Subcutaneous abdominal adipose tissue (tissue), 5 donors: ENCODE results near the gene FAM78A.

ENCODE experiments used
- H3K27ac ChIP-seq: one replicate; pipeline ENCODE4 v1.7.0; 2013; ENCODE audit warnings: low read depth, mild to moderate bottlenecking, inconsistent platforms, low read length, moderate library complexity
- H3K27me3 ChIP-seq, 5 donors: one replicate each; pipeline ENCODE4 v1.7.0; 2013; ENCODE audit warnings: low read length in 5 of 5, inconsistent platforms in 1 of 5; ENCODE audit not compliant: control insufficient read depth in 5 of 5, insufficient read depth in 4 of 5
- H3K36me3 ChIP-seq, 5 donors: one replicate each; pipeline ENCODE4 v1.7.0; 2013; ENCODE audit warnings: low read length in 5 of 5; ENCODE audit not compliant: control insufficient read depth in 5 of 5, insufficient read depth in 5 of 5
- H3K4me1 ChIP-seq, 5 donors: one replicate each; pipeline ENCODE4 v1.7.0; 2013; ENCODE audit warnings: low read length in 5 of 5, mild to moderate bottlenecking in 3 of 5, moderate library complexity in 1 of 5; ENCODE audit not compliant: control insufficient read depth in 5 of 5, insufficient read depth in 5 of 5
- H3K4me3 ChIP-seq, 5 donors: one replicate each; pipeline ENCODE4 v1.7.0; 2013; ENCODE audit warnings: low read length in 5 of 5, low read depth in 1 of 5
- H3K9ac ChIP-seq, 5 donors: one replicate each; pipeline ENCODE4 v1.7.0; 2013; ENCODE audit warnings: low read length in 5 of 5, mild to moderate bottlenecking in 4 of 5, moderate library complexity in 3 of 5
- H3K9me3 ChIP-seq, 5 donors: one replicate each; pipeline ENCODE4 v1.7.0; 2013; ENCODE audit warnings: low read length in 5 of 5; ENCODE audit not compliant: control insufficient read depth in 5 of 5
- donor health status: healthy.
- donor health status: healthy.
- donor health status: healthy.
- donor health status: healthy.
- donor health status: healthy.

FAM78A gene

DNA sequence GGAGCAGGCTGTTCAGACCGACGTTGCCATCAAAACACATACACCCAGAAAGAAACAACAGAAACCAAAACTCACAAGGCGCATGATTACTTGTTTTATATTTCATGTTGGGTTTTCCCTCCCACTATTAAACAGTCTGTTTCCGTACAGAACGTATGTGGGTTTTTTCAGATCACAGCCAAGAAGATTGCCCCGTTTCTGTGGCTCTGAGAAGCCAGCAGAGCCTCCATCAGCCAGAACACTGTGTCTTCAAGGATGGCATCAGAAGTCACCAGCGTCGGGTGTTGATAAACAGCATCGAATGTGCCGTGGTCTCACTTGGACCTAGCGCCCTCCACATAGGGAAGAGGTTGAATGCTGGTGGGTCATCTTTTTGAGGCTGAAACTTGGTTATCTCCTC is 42.8 kb downstream of the FAM78A start:
- no peaks in the 10 kb centered on the region for H3K9me3 ChIP-seq
- no peak overlapping the region for H3K9ac ChIP-seq
- peaks cover under 1 to 24% (median 14%) of the 10 kb centered on the region in 5 donors for H3K4me1 ChIP-seq
- H3K27me3 ChIP-seq = peaks cover 0 to 1% (median 0%) of the 10 kb centered on the region in 5 donors
- H3K36me3 ChIP-seq = peaks cover 4 to 71% (median 55%) of the 10 kb centered on the region in 5 donors
- H3K4me3 ChIP-seq = no peak overlapping the region
- H3K27ac ChIP-seq = no peak overlapping the region

GRCh38 chr9:131228988-131229387 is 47.3 kb downstream of the FAM78A start:
- Histone ChIP-seq H3K4me3 (peak overlapping the region in 3 of 5 donors; percentile 51 to 72 (median 62)), H3K27me3 (no peaks in the 10 kb centered on the region), H3K9ac (peak overlapping the region in 1 of 5 donors; percentile 45), H3K27ac (no peak overlapping the region), H3K36me3 (peaks cover 4 to 56% (median 46%) of the 10 kb centered on the region in 5 donors), H3K4me1 (peaks cover 3 to 33% (median 16%) of the 10 kb centered on the region in 5 donors), H3K9me3 (no peaks in the 10 kb centered on the region)

GRCh38 chr9:131227959-131228460 is 48.3 kb downstream of the FAM78A start:
- Histone ChIP-seq H3K9me3 (no peaks in the 10 kb centered on the region), H3K27me3 (no peaks in the 10 kb centered on the region), H3K4me3 (peak overlapping the region; percentile 48 to 72 (median 53)), H3K4me1 (peaks cover 3 to 33% (median 16%) of the 10 kb centered on the region in 5 donors), H3K27ac (peak overlapping the region; percentile 16), H3K9ac (peak overlapping the region in 4 of 5 donors; percentile 46 to 67 (median 56)), H3K36me3 (peaks cover 4 to 46% (median 37%) of the 10 kb centered on the region in 5 donors)

GRCh38 chr9:131227112-131227958 is 49.0 kb downstream of the FAM78A start:
- peaks cover 4 to 40% (median 33%) of the 10 kb centered on the region in 5 donors for H3K36me3 ChIP-seq
- H3K27me3 ChIP-seq = no peaks in the 10 kb centered on the region
- no peak overlapping the region for H3K27ac ChIP-seq
- H3K9ac ChIP-seq = peak overlapping the region in 1 of 5 donors; percentile 14
- no peaks in the 10 kb centered on the region for H3K9me3 ChIP-seq
- peak overlapping the region in 1 of 5 donors; percentile 33 for H3K4me3 ChIP-seq
- H3K4me1 ChIP-seq = peaks cover 3 to 33% (median 16%) of the 10 kb centered on the region in 5 donors

DNA sequence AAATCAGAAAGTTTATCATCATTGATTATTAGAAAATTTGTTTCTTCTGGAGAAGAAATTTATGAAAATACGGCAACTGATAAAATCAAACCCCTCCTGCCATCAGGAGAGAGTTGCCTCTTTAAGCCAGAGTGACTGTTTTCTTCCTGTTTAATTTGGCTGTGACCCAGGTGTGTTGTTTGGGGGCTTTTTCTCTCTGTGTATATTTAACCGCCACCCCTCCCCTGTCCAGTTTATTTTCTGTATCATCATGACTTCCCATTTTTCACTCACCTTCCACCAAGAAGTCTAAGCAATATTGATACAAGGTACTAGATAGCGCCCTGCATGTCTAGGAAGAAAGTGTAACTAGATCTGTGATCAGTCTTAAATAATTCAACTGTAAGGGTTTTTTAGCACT is 50.1 kb downstream of the FAM78A start:
- Histone ChIP-seq H3K27ac (no peak overlapping the region), H3K36me3 (peaks cover 0 to 29% (median 22%) of the 10 kb centered on the region in 5 donors), H3K27me3 (no peaks in the 10 kb centered on the region)

GRCh38 chr9:131222460-131222859 is 53.9 kb downstream of the FAM78A start:
- Histone ChIP-seq H3K27me3 (no peaks in the 10 kb centered on the region), H3K9ac (no peak overlapping the region), H3K9me3 (no peaks in the 10 kb centered on the region), H3K4me1 (peaks cover 0 to 19% (median 6%) of the 10 kb centered on the region in 5 donors), H3K27ac (no peak overlapping the region), H3K36me3 (peaks cover 3 to 34% (median 24%) of the 10 kb centered on the region in 5 donors), H3K4me3 (no peak overlapping the region)

More for the DNA sequence above, 50.1 kb downstream of the FAM78A start:
- Histone ChIP-seq H3K9ac (no peak overlapping the region), H3K9me3 (no peaks in the 10 kb centered on the region), H3K4me1 (peaks cover 3 to 33% (median 16%) of the 10 kb centered on the region in 5 donors), H3K4me3 (no peak overlapping the region)

DNA sequence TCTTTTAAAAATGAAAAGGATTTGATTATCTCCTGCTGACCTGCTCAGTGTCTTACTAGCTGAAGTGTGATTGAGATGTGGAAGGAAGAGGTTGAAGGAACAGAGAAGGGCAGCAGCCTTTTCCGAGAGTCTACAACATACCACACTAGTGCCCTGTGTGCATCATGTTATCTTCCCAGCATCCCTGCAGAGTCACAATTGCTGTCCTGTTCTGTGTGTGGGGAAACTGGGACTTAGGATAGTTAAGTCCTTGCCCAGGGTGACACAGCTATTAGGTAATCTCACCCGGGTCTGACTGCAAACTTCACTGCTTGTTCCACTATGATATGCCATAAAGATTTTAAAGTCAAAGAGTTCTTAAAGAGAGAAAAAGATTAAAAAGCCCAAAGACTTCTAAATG is 55.8 kb downstream of the FAM78A start:
- Histone ChIP-seq H3K9ac (no peak overlapping the region), H3K9me3 (no peaks in the 10 kb centered on the region), H3K36me3 (peaks cover 6 to 42% (median 28%) of the 10 kb centered on the region in 5 donors), H3K4me3 (no peak overlapping the region), H3K27me3 (no peaks in the 10 kb centered on the region), H3K27ac (no peak overlapping the region), H3K4me1 (no peaks in the 10 kb centered on the region)

DNA sequence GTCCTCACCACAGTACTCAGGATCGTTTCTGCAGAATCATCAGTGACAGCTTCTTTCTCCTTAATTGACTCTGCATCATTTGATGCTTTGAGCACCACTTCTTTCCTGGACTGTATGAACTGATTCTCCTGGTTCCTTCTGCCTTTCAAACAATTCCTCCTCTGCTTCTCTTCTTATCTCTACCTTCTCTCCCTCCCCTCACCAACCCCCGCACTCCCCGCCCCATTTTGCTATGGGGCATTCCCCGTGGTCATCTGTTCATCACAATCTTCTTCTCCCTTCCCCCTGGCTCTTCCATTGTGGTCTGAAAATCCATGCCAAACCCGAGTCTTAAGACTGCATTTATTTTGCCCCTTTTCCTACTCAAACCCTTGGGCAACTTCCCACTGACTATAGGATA is 57.9 kb downstream of the FAM78A start:
- peaks cover 0 to 12% (median 0%) of the 10 kb centered on the region in 5 donors for H3K4me1 ChIP-seq
- no peak overlapping the region for H3K9ac ChIP-seq
- H3K4me3 ChIP-seq = no peak overlapping the region
- no peaks in the 10 kb centered on the region for H3K27me3 ChIP-seq
- no peaks in the 10 kb centered on the region for H3K9me3 ChIP-seq
- peaks cover 6 to 43% (median 22%) of the 10 kb centered on the region in 5 donors for H3K36me3 ChIP-seq
- no peak overlapping the region for H3K27ac ChIP-seq

DNA sequence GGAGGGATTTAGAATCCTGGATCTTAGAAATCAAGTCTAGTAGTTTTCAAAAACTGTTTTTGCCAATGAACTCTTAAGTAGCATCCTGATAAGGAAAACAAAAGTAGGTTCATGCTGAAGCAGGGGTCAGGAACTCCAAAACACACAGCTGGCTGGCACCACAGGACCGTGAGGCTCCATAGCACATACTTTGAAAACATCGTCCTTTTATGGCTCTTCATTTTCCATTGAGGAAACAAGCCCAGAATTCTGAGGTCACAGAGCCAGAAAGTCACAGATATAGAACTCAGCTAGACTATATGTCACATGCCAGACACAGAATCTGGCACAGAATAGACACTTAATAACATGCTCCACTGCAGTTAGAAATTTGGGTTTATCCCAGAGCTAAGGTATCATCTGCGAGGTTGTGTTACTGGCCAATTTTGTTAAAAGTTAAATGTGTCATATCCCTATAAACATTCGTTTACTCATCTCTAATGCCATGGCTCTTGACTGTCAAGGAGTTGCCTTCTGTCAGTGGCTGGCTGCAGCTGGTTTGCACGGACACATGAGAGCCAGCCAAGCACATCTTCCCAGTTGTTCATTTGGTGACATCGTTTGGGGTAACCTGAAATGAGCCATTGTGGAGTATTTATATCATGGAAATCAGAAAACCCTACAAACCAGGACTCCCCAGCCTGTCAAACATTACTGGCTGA is 58.8 kb downstream of the FAM78A start:
- Histone ChIP-seq H3K27ac (no peak overlapping the region), H3K36me3 (peaks cover 6 to 43% (median 22%) of the 10 kb centered on the region in 5 donors), H3K9ac (no peak overlapping the region), H3K9me3 (peaks cover 0 to under 1% (median 0%) of the 10 kb centered on the region in 5 donors), H3K4me3 (no peak overlapping the region), H3K27me3 (no peaks in the 10 kb centered on the region), H3K4me1 (peaks cover 0 to 12% (median 0%) of the 10 kb centered on the region in 5 donors)
